Erythroblast (primary cell): Measurements from ENCODE around the gene CANT1.

Source experiments
- GATA1 ChIP-seq: IDR thresholded peaks from 2 replicates; pipeline ENCODE4 v1.6.1; 2011; ENCODE audit warnings: low read depth, mild to moderate bottlenecking, control low read depth, low read length, moderate library complexity
- POLR2A ChIP-seq: IDR thresholded peaks from 2 replicates; pipeline ENCODE4 v1.6.1; 2011; ENCODE audit warnings: mild to moderate bottlenecking, low read length

GRCh38 chr17:79045001-79045729, 35.6 kb upstream of the CANT1 start:
- TF ChIP-seq POLR2A = no peak
- TF ChIP-seq GATA1 = no peak
